H1 (cell line): ENCODE measurements around the gene RXFP1.

Source experiments
- CBX8 ChIP-seq: fragments of 300-800, 300-1000 bp; sonication (generic); IDR thresholded peaks from 2 replicates; pipeline ENCODE4 v1.7.1; 2016; ENCODE audit warnings: low read depth, low read length, borderline replicate concordance
- CEBPB ChIP-seq: IDR thresholded peaks from 2 replicates; pipeline ENCODE4 v1.6.1; 2012; ENCODE audit warnings: low read depth, low read length
- EP300 ChIP-seq, 2 experiments: IDR thresholded peaks; 1 replicate in 1 of 2; 2 replicates in 1 of 2; pipeline ENCODE4 v1.6.1; 2011 to 2012; ENCODE audit warnings: low read depth in 2 of 2, low read length in 2 of 2, mild to moderate bottlenecking in 2 of 2, borderline replicate concordance in 1 of 2, inconsistent platforms in 1 of 2, moderate library complexity in 1 of 2
- EZH2 ChIP-seq: fragments of 200-600 bp; sonication (generic); IDR thresholded peaks from 2 replicates; pipeline ENCODE4 v1.7.1; 2012; ENCODE audit warnings: low read depth, mild to moderate bottlenecking, moderate library complexity, low read length, inconsistent platforms; ENCODE audit not compliant: severe bottlenecking
- JUND ChIP-seq: IDR thresholded peaks from 2 replicates; pipeline ENCODE4 v1.6.1; 2011; ENCODE audit warnings: mild to moderate bottlenecking, improper control_type of control experiment, low read length
- RBBP5 ChIP-seq: IDR thresholded peaks from 2 replicates; pipeline ENCODE4 v1.7.1; 2012; ENCODE audit warnings: low read depth, mild to moderate bottlenecking, inconsistent platforms, low read length, moderate library complexity, borderline replicate concordance

DNA sequence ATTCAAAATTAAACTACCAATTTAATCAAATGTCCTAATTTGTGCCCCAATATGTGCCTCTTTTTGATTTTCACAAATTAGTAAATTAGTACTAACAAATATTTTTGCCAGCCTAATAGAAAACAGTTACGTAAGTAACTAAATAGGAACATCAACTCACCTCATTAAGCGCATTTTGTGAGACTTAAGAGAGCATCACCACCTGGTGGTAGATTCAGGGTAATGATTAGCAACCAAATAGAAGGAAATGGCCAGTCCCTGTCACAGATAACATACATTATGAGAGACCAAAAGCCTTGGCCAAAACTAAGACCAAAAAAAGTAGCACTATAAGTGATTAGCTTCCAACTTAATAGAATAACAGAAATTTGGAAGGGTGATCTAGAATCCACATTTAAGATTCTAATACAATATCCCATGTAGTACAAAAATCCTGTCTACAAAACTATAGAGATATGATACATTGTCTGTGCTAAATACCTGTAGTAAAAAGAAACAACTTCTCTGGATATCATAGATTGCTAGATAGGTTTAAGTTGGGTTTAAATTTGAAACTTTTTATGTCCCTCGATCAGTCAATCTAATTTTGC lies 103.3 kb downstream of the RXFP1 start:
- TF ChIP-seq JUND (no peak), CBX8 (no peak), EP300 (IDR thresholded peaks at IDR 0.05; ENCODE audit: borderline replicate concordance in 1 of 2, low read depth in 2 of 2, low read length in 2 of 2) (no peak), EZH2 (no peak), CEBPB (no peak), RBBP5 (no peak)
